B cell (primary cell): ENCODE measurements around the gene ZMIZ1. TPM values are rescaled to one million over a fixed set of nuclear protein-coding genes. Genes with fewer than 3 reads are reported as not detected.
A peak's percentile ranks its signal among the peaks of the same experiment; 100 is the strongest.

Source experiments
- ATAC-seq: fragments of 200-7000 bp; cut with Tn5 transposase; one replicate; pipeline ENCODE4 v1.10.0; 2021; ENCODE audit warnings: low read depth, mild to moderate bottlenecking, moderate number of reproducible peaks, moderate library complexity
- CTCF ChIA-PET: fragments of 350-600 bp; sonication (Branson Sonifier 250); formaldehyde crosslinking; loops from one replicate; lab custom pipeline; 2021; ENCODE audit warnings: antibody characterized with exemption, inconsistent platforms; lab: Charles Lee
- POLR2A ChIA-PET: fragments of 350-600 bp; sonication (Branson Sonifier 250); formaldehyde crosslinking; loops from one replicate; lab custom pipeline; 2021; ENCODE audit warnings: antibody characterized with exemption; lab: Charles Lee
- DNase-seq: peaks from one replicate; pipeline ENCODE4 v3.0.0; 2013
- H2AFZ ChIP-seq: 2 replicates; pipeline ENCODE4 v1.6.1; 2012; ENCODE audit warnings: mild to moderate bottlenecking, low read depth, low read length; ENCODE audit not compliant: insufficient read depth, poor library complexity, severe bottlenecking
- H3K27ac ChIP-seq, 2 donors: 1 replicate in 1 of 2; 2 replicates in 1 of 2; pipeline ENCODE4 v1.5.1; 2012 to 2013; ENCODE audit warnings: low read length in 2 of 2, mild to moderate bottlenecking in 2 of 2, moderate library complexity in 1 of 2
- H3K27me3 ChIP-seq, 4 experiments: fragments of 200-600 bp in 1 of 4; sonication (generic) in 1 of 4; replicated peaks in 1 of 4; 1 replicate in 2 of 4; 2 replicates in 2 of 4; pipeline versions ENCODE4 v1.6.1 to v1.7.0; 2013 to 2016; ENCODE audit warnings: low read length in 3 of 4, mild to moderate bottlenecking in 2 of 4, mixed read lengths in 1 of 4, moderate library complexity in 1 of 4; ENCODE audit not compliant: insufficient read depth in 4 of 4, control insufficient read depth in 3 of 4; ENCODE audit errors: control extremely low read depth in 1 of 4
- H3K36me3 ChIP-seq, 2 experiments: replicated peaks in 1 of 2; 1 replicate in 1 of 2; 2 replicates in 1 of 2; pipeline versions ENCODE4 v1.6.1 to v1.7.1; 2013; ENCODE audit warnings: low read length in 1 of 2; ENCODE audit not compliant: insufficient read depth in 2 of 2, control insufficient read depth in 1 of 2; ENCODE audit errors: control extremely low read depth in 1 of 2, extremely low read depth in 1 of 2
- H3K4me1 ChIP-seq, 2 donors: fragments of 200-600 bp in 1 of 2; sonication (generic) in 1 of 2; 1 replicate in 1 of 2; 2 replicates in 1 of 2; pipeline versions ENCODE4 v1.5.1 to v1.6.1; 2013 to 2017; ENCODE audit warnings: low read length in 2 of 2; ENCODE audit not compliant: control insufficient read depth in 2 of 2, insufficient read depth in 2 of 2
- H3K4me2 ChIP-seq: replicated peaks from 2 replicates; pipeline ENCODE3; 2012; ENCODE audit warnings: mild to moderate bottlenecking, low read depth, low read length; ENCODE audit not compliant: poor library complexity, severe bottlenecking
- H3K4me3 ChIP-seq, 5 experiments: fragments of 200-600 bp in 1 of 5; sonication (generic) in 1 of 5; 1 replicate in 3 of 5; 2 replicates in 2 of 5; pipeline versions ENCODE4 v1.5.1 to v1.7.0; 2011 to 2016; ENCODE audit warnings: low read length in 4 of 5, mild to moderate bottlenecking in 4 of 5, low read depth in 2 of 5, control low read depth in 1 of 5, moderate library complexity in 1 of 5; ENCODE audit not compliant: insufficient read depth in 1 of 5; ENCODE audit errors: control extremely low read depth in 1 of 5, extremely low read depth in 1 of 5
- H3K79me2 ChIP-seq: fragments of 200-600 bp; sonication (generic); one replicate; pipeline ENCODE4 v1.6.0; 2016; ENCODE audit warnings: low read length; ENCODE audit not compliant: control insufficient read depth, insufficient read depth
- H3K9ac ChIP-seq: fragments of 200-600 bp; sonication (generic); 2 replicates; pipeline ENCODE4 v1.6.1; 2017; ENCODE audit warnings: mild to moderate bottlenecking, low read length, moderate library complexity
- H3K9me3 ChIP-seq, 3 donors: one replicate each; pipeline versions ENCODE4 v1.6.1 to v1.7.1; 2013; ENCODE audit warnings: low read length in 2 of 3; ENCODE audit not compliant: control insufficient read depth in 2 of 3, insufficient read depth in 1 of 3; ENCODE audit errors: control extremely low read depth in 1 of 3
- H4K20me1 ChIP-seq: 2 replicates; pipeline ENCODE4 v1.6.0; 2012; ENCODE audit warnings: mild to moderate bottlenecking, low read length; ENCODE audit not compliant: insufficient read depth, control insufficient read depth, poor library complexity, severe bottlenecking
- H3K27ac Mint-ChIP-seq: one replicate; pipeline ENCODE4 v1.8.0; 2021; ENCODE audit warnings: mixed read lengths
- H3K27me3 Mint-ChIP-seq: one replicate; pipeline ENCODE4 v1.8.0; 2021; ENCODE audit warnings: mixed read lengths
- H3K4me1 Mint-ChIP-seq: one replicate; pipeline ENCODE4 v1.8.0; 2021; ENCODE audit warnings: mixed read lengths
- H3K4me3 Mint-ChIP-seq: one replicate; pipeline ENCODE4 v1.8.0; 2021; ENCODE audit warnings: mixed read lengths
- H3K9me3 Mint-ChIP-seq: one replicate; pipeline ENCODE4 v1.8.0; 2022; ENCODE audit warnings: mixed read lengths; ENCODE audit not compliant: insufficient read depth
- CTCF ChIP-seq: fragments of 200-600 bp; IDR thresholded peaks from one replicate; pipeline ENCODE4 v1.8.0; 2022; ENCODE audit warnings: antibody characterized with exemption, mild to moderate bottlenecking
- EZH2 ChIP-seq: IDR thresholded peaks from 2 replicates; pipeline ENCODE4 v1.6.1; 2012; ENCODE audit warnings: borderline replicate concordance, low read depth, mild to moderate bottlenecking, moderate library complexity, low read length; ENCODE audit not compliant: insufficient read depth, poor library complexity, severe bottlenecking
- whole genome bisulfite sequencing: methylation state at CpG from one replicate; pipeline ENCODE4 v1.1.5; 2013; ENCODE audit warnings: missing lambda C conversion rate; ENCODE audit not compliant: insufficient coverage; 5-methylcytosine and 5-hydroxymethylcytosine counted together
- intact Hi-C: fragments of 100-400 bp; cut with micrococcal nuclease; formaldehyde crosslinking; loops from one replicate; pipeline ENCODE4 v1.10.0; 2022
- polyA plus RNA-seq: library from polyadenylated mRNA; depleted of rRNA; stranded (reverse); fragments of >200 nt; gene quantifications from 2 replicates; pipeline ENCODE4 v1.2.3, GENCODE V29; 2012
- total RNA-seq, 2 donors: library from RNA; stranded (reverse); fragments of 120-200 nt in 1 of 2; gene quantifications; 1 replicate in 1 of 2; 2 replicates in 1 of 2; pipeline versions ENCODE4 v1.2.3 to v1.2.4, GENCODE V29; 2013 to 2022

Gene ZMIZ1
- total and polyA plus RNA-seq, 2 donors (not counting 1 experiment from before 2014, with no cell fraction given) = 14.3 to 64.9 TPM

- ATAC-seq (no peak), DNase-seq (no peak)
- TF ChIP-seq CTCF (no peak), EZH2 (no peak)
- Histone ChIP-seq H3K36me3 (no peaks in the 10 kb centered on the region), H3K4me3 (no peak overlapping the region), H2AFZ (no peak overlapping the region), H3K27me3 (peaks cover 0 to 42% (median 10%) of the 10 kb centered on the region in 4 experiments), H3K4me1 (peaks cover 35 to 40% of the 10 kb centered on the region in 2 donors), H3K27ac (no peak overlapping the region), H3K79me2 (no peaks in the 10 kb centered on the region), H3K4me2 (peak overlapping the region; percentile 41), H4K20me1 (no peaks in the 10 kb centered on the region), H3K9ac (no peak overlapping the region), H3K9me3 (peaks cover 0 to 15% (median 0%) of the 10 kb centered on the region in 3 donors)
- H3K4me3 Mint-ChIP-seq = peak overlapping the region; percentile 13
- ChIA-PET CTCF (no interaction called here), POLR2A (no interaction called here)
- H3K9me3 Mint-ChIP-seq = no peaks in the 10 kb centered on the region
- peaks cover 36% of the 10 kb centered on the region for H3K4me1 Mint-ChIP-seq
- WGBS = 9% methylated on average over 13 of the region's 13 CpGs
- H3K27ac Mint-ChIP-seq = no peak overlapping the region
- intact Hi-C loops = no loop called here
- H3K27me3 Mint-ChIP-seq = peaks cover 39% of the 10 kb centered on the region
Observed at GRCh38 chr10:79103129-79103528, 34.4 kb downstream of the ZMIZ1 start.

GRCh38 chr10:79103585-79103984, 34.8 kb downstream of the ZMIZ1 start:
- no peak overlapping the region for H2AFZ ChIP-seq
- intact Hi-C loops = no loop called here
- H3K27ac ChIP-seq = no peak overlapping the region
- DNase-seq = no peak
- WGBS = 10% methylated on average over 8 of the region's 8 CpGs
- H3K4me3 ChIP-seq = no peak overlapping the region
- H3K27me3 ChIP-seq = peaks cover 0 to 42% (median 10%) of the 10 kb centered on the region in 4 experiments
- TF ChIP-seq CTCF (no peak), EZH2 (no peak)
- H3K9ac ChIP-seq = no peak overlapping the region
- H4K20me1 ChIP-seq = no peaks in the 10 kb centered on the region
- H3K79me2 ChIP-seq = no peaks in the 10 kb centered on the region
- ATAC-seq = no peak
- H3K4me2 ChIP-seq = peak overlapping the region; percentile 41
- Mint-ChIP-seq H3K27ac (no peak overlapping the region), H3K27me3 (peaks cover 39% of the 10 kb centered on the region), H3K4me3 (no peak overlapping the region), H3K9me3 (no peaks in the 10 kb centered on the region), H3K4me1 (peaks cover 32% of the 10 kb centered on the region)
- H3K9me3 ChIP-seq = peaks cover 0 to 15% (median 0%) of the 10 kb centered on the region in 3 donors
- ChIA-PET CTCF (no interaction called here), POLR2A (no interaction called here)
- peaks cover 31 to 36% of the 10 kb centered on the region in 2 donors for H3K4me1 ChIP-seq
- H3K36me3 ChIP-seq = no peaks in the 10 kb centered on the region
